Measurements from ENCODE around the gene MOB3B.
A peak's percentile ranks its signal among the peaks of the same experiment; 100 is the strongest.
"Not testable (repeated sequence)": the region's sequence is repeated elsewhere in the genome, so short reads cannot be mapped to it uniquely, and the experiment has no call there.

MOB3B gene

DNA sequence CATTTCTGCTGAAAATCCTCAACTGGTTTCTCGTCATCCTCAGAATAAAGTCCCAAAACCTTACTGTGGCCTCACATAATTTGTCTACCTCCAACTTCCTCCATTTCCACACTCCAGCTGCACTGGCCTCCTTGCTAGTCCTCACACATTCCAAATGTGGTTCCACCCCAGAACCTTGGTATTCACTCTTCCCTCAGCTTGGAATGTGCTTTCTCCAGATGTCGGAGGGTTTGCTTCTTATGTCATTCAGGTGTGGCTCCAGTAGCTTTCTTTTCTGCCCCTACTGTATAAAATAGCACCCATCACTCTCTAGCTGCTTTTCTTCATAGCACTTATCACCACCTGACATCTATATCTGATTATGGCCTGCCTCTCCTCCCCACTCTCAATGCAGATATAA, 108.0 kb downstream of the MOB3B start:
- DNase-seq: peak in 1 of 42 donors; percentile 41
- intact Hi-C loops (cut with DNase I): no loop called here

DNA sequence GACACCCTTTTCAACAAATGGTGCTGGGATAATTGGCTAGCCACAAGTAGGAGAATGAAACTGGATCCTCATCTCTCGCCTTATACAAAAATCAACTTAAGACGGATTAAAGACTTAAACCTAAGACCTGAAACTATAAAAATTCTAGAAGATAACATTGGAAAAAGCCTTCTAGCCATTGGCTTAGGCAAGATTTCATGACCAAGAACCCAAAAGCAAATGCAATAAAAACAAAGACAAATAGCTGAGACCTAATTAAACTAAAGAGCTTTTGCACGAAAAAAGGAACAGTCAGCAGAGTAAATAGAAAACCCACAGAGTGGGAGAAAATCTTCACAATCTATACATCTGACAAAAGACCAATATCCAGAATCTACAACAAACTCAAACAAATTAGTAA, 110.1 kb downstream of the MOB3B start:
- intact Hi-C loops (cut with DNase I); DNase-seq: not testable (repeated sequence)

- intact Hi-C loops (cut with DNase I): no loop called here
- DNase-seq: peak in 7 of 42 donors; percentile 30 to 69 (median 49)
These were observed 115.3 kb downstream of the MOB3B start for GRCh38 chr9:27414220-27414761.

DNA sequence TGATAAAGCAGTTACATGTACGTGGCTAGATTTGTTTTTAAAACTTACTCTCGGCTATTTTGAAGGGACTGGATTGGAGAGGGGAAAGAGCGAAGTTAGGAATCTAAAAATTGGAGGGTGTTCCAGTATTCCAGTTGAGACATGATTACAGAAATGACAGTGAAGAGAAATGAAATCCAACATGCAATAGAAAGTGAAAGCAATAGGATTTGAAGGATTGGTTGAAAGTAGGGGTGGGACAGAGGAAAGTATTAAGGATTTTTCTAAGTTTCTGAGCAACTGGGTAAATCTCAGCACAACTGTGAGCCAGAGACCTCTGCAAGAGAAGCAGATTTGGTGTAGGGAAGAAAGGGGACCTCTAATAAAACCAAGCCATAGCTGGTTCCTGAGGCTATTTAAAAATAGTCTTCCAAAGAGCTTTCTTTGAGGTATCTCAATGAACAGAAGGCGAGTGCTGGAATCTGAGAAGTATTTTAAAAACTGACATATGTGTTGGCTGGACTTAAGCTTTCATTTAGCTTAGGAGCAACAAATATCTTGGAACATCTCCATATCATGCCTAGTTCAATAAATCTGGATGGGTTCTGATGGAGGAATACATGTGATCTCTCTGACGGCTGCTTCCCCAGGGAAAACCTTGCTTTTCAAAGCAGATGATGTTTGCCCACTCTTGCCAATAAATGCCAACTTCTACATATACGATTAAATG, 115.9 kb downstream of the MOB3B start:
- DNase-seq: no peak
- intact Hi-C loops (cut with DNase I): no loop called here

GRCh38 chr9:27412963-27413362, 116.7 kb downstream of the MOB3B start:
- peak in 1 of 42 donors; percentile 44 for DNase-seq
- intact Hi-C loops (cut with DNase I): no loop called here

DNA sequence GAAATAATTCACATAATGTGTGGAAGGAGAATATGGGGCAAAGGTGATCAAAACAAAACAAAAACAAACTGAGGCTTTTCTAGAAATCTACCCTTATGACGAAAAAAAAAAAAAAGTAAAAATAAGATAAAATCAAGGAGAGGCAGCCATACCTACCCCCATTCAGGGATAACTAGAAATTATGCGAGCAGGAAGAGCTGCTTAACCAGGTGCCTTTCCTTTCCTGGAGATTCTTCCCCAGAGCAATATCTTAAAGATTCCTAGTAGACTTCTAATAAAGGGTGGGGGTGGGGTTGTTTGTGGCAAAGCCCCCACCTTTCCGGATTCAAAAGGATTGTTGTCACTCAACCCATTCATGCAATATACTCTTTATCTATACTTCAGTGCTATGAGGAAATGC, 117.5 kb downstream of the MOB3B start:
- intact Hi-C loops (cut with DNase I): no loop called here
- DNase-seq: no peak

GRCh38 chr9:27408482-27408881, 121.1 kb downstream of the MOB3B start:
- intact Hi-C loops (cut with DNase I): no loop called here
- DNase-seq: peak in 1 of 42 donors; percentile 49

DNA sequence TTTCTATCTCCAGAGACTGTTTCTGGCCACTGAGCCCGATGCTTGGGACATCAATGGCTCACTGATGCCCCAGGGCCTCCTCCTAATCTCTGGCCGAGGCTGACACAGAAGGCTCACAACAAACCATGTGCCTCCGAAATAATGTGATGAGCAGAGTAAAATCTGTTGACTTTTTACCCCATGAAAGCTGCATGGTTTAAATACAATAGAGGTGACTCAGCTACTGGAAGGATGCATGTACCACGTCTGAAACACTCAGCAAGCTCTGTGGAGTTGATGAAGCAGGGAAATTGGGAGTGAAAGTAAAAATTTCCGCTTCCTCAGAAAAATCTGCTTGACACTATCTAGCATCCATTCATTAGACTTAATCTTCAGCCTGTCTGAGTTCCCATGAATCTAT, 121.6 kb downstream of the MOB3B start:
- DNase-seq: peak in 3 of 42 donors; percentile 44 to 70 (median 48)

GRCh38 chr9:27407491-27407890, 122.1 kb downstream of the MOB3B start:
- peak in 1 of 42 donors; percentile 41 for DNase-seq
- intact Hi-C loops (cut with DNase I): no loop called here

More for the DNA sequence above, 121.6 kb downstream of the MOB3B start:
- intact Hi-C loops (cut with DNase I): no loop called here

- intact Hi-C loops (cut with DNase I): no loop called here
- no peak for DNase-seq
These were observed 125.0 kb downstream of the MOB3B start for GRCh38 chr9:27404661-27405060.

GRCh38 chr9:27402626-27403025, 127.0 kb downstream of the MOB3B start:
- intact Hi-C loops (cut with DNase I): no loop called here
- DNase-seq: peak in 1 of 42 donors; percentile 45

DNA sequence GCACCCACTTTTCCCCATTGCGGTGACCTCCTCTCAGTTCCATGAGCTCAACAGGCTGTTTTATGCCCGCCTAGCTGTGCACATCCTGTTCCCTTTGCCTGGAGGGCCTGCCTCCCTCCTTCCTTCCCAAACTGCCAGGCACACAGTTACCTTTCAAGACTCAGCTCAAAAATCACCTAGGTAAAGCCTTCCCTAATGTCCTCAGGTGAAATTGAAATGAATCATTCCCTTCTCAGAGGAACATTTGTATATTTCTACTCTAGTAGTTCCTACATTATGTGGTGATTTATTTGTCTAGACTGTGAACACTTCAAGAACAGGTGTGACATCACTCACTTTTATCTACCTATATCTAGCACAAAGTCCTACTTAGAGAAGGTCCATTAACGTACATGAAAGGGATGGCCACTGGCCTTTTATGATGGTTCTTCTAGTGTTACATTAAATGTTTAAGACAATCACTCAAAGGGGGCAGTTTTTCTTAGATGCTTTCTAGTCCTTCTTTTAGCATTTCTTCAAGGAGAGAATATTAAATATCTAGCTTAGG, 129.2 kb downstream of the MOB3B start:
- peak in 1 of 42 donors; percentile 41 for DNase-seq
- intact Hi-C loops (cut with DNase I): no loop called here

DNA sequence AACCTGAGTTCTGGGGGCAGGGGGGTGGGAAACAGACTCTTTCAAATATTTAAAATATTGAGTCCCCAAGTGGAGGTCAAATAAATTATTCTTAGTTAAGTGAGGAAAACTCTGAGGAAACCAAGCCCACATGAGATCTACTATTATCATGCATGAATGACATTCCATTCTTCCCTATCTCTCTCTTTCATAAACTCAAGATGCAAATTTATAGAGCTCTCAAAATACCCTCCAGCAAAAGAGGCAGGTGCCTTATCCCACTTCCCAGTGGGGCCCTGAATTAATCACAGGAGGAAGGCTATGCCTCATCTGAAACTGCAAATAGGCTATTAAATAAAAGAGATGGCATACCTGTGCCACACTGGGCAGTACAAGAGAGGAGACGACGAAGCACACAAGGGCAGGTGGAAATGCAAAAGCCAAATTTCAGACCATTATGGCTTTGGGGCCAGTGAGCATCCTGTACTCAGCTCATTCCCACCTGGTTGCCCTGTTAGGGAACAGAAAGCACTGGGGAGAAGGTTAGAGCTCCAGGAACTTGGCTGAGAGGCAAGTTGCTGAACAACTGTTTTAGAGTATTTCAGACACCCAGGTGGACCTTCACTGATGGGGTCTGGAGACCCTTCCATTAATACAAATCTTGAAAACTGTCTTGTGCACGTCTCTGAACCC, 130.5 kb downstream of the MOB3B start:
- intact Hi-C loops (cut with DNase I): no loop called here
- DNase-seq: peak in 1 of 42 donors; percentile 38

DNA sequence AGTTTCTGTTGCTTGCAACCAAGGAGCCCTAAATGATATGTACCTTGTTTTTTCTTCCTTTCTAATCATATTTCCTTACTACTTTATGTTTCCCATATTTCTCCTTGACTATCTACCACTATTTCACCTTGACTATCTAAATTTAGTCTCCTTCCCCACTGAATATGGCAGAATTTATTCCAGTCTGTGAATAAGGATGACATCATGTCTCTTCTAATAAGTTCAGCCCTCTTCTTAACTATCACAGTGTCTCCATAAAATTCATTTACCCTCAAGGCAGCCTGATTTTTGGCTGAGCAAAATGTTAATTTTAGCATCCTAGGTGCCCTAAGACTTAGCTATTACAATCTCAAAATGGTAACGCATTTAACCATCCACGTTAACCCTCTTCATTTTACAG, 133.1 kb downstream of the MOB3B start:
- no peak for DNase-seq
- intact Hi-C loops (cut with DNase I): no loop called here

GRCh38 chr9:27395484-27395921, 134.1 kb downstream of the MOB3B start:
- peak in 1 of 42 donors; percentile 65 for DNase-seq
- intact Hi-C loops (cut with DNase I): no loop called here

DNA sequence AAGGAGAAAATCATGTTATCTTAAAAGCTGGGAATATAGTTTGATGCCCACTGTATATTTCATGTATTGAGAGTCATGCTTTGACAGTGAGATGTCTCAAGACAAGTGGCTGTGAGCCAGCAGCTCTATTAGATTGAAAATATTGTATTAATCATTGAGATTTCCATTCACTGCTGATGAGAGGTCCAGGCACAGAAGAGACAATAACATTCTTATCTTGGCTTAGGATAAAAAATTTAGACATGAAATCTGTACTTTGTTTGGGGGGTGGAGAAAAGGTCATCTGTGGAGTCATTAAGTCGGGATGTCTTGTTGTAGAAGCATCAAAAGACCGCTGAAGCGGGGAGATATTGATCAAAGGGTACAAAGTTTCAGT, 134.8 kb downstream of the MOB3B start:
- DNase-seq: peak in 1 of 42 donors; percentile 31
- intact Hi-C loops (cut with DNase I): no loop called here

- intact Hi-C loops (cut with DNase I): no loop called here
These were observed 135.3 kb downstream of the MOB3B start for GRCh38 chr9:27394154-27394825.

DNA sequence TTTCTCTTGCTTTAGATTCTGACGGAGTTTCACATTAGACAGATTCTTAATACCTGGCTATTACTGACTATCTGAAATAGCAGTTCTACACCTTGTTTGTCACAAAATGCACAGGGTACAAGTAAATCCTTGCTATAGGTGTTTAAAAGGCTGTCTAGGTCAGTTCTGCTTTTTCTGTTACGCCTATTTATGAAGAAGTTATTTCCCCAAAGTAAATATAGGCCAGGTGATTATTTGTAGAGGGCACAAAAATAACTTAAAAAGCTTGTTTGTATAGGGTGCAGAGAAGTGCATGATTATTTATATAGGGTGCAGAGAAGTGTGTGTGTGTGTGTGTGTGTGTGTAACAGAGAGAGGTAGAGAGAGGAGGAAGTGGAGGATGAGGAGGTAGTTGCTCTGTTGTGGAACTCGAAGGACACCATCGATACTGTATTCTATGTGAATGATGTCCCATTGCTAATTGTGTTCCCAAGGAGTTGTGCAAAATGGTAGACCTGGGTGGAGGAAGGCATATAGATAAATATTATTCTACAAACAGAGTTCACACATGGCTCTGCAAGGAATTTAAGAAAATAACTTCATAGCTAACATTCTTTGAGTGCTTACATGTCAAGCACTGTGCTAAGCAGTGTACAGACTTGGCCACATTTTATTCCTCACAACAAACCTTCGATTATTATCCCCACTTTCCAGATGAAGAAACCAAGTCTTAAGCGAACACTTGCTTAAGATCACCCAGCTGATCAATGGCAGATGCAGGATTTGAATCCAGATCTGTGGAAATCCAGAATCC, 136.4 kb downstream of the MOB3B start:
- DNase-seq: peak in 1 of 42 donors; percentile 34
- intact Hi-C loops (cut with DNase I): no loop called here

More at GRCh38 chr9:27394154-27394825, 135.3 kb downstream of the MOB3B start:
- DNase-seq: peak in 1 of 42 donors; percentile 32

- intact Hi-C loops (cut with DNase I): no loop called here
- no peak for DNase-seq
These were observed 137.2 kb downstream of the MOB3B start for GRCh38 chr9:27392451-27392850.

All from head of caudate nucleus (tissue), 42 donors.